H1 (cell line): ENCODE measurements around the gene PRICKLE2. TPM values are rescaled to one million over a fixed set of nuclear protein-coding genes. Genes with fewer than 3 reads are reported as not detected.

ENCODE experiments used
- JUND ChIP-seq: IDR thresholded peaks from 2 replicates; pipeline ENCODE4 v1.6.1; 2011; ENCODE audit warnings: mild to moderate bottlenecking, improper control_type of control experiment, low read length
- POU5F1 ChIP-seq: IDR thresholded peaks from 2 replicates; pipeline ENCODE4 v1.6.1; 2011; ENCODE audit warnings: low read depth, mild to moderate bottlenecking, low read length, moderate library complexity
- polyA plus RNA-seq, 7 experiments: library from polyadenylated mRNA; depleted of rRNA in 3 of 7; stranded (reverse) in 5 of 7; unstranded in 2 of 7; fragments of >200 nt in 5 of 7; fragments of 200-250 nt in 2 of 7; gene quantifications; 1 replicate in 5 of 7; 2 replicates in 1 of 7; 4 replicates in 1 of 7; pipeline versions ENCODE4 v1.2.1 to v1.2.3, GENCODE V29; 2011 to 2013; ENCODE audit warnings: missing spikeins in 2 of 7, mixed read lengths in 2 of 7
- total RNA-seq: library from RNA; stranded (reverse); fragmentation: NEBNext Ultra II Directional; extraction: Animal tissue kit (Norgen Biotek cat#: 25700); gene quantifications from 2 replicates; pipeline ENCODE4 v1.2.1, GENCODE V29; 2021

The PRICKLE2 gene
- total and polyA plus RNA-seq, 2 of the 8 experiments (the other 6 are each of a cell fraction or from before 2014, with no cell fraction given): 2.9 to 8.0 TPM

DNA sequence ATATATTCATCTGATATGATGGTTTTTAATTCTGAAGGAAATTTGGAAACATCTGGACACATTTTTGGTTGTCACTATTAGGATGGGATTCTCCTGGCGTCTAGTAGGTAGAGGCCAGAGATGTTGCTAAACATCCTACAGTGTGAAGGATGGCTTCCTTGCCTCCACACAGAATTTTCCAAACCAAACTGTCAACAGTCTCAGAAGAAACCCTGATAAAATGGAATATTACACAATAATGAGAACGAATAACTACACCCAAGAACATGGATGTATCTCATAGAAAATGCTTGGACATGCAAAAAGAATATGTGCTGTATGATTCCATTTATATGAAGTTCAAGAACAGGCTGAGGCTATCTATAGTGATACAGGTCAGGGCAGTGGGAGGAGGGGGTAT, 122.1 kb downstream of the PRICKLE2 start (continued):
- TF ChIP-seq JUND (no peak), POU5F1 (no peak)
